HG02610 (cell line): Measurements from ENCODE around the gene JAKMIP1.

Source experiments
- ATAC-seq: cut with Tn5 transposase; IDR thresholded peaks from one replicate; pipeline ENCODE4 v1.9.1; 2021; ENCODE audit warnings: mild to moderate bottlenecking, moderate library complexity; ENCODE audit not compliant: unreplicated experiment

Gene JAKMIP1

GRCh38 chr4:6071191-6071958 lies 129.0 kb downstream of the JAKMIP1 start:
- no peak for ATAC-seq

GRCh38 chr4:6069845-6070709 lies 130.3 kb downstream of the JAKMIP1 start:
- ATAC-seq: no peak

- ATAC-seq: no peak
Observed at GRCh38 chr4:6068986-6069385, 131.4 kb downstream of the JAKMIP1 start.

- ATAC-seq: no peak
Observed at GRCh38 chr4:6065934-6066590, 134.3 kb downstream of the JAKMIP1 start.

GRCh38 chr4:6065166-6065565 lies 135.2 kb downstream of the JAKMIP1 start:
- no peak for ATAC-seq

- ATAC-seq: no peak
Observed at GRCh38 chr4:6064383-6064782, 136.0 kb downstream of the JAKMIP1 start.

- no peak for ATAC-seq
Observed at GRCh38 chr4:6063684-6064083, 136.7 kb downstream of the JAKMIP1 start.

GRCh38 chr4:6062133-6062532 lies 138.2 kb downstream of the JAKMIP1 start:
- no peak for ATAC-seq

GRCh38 chr4:6059375-6059805 lies 141.0 kb downstream of the JAKMIP1 start:
- no peak for ATAC-seq

- no peak for ATAC-seq
Observed at GRCh38 chr4:6058531-6059374, 141.6 kb downstream of the JAKMIP1 start.

- no peak for ATAC-seq
Observed at GRCh38 chr4:6056976-6057766, 143.2 kb downstream of the JAKMIP1 start.

GRCh38 chr4:6055436-6055835 lies 144.9 kb downstream of the JAKMIP1 start:
- no peak for ATAC-seq

GRCh38 chr4:6055030-6055429 lies 145.3 kb downstream of the JAKMIP1 start:
- ATAC-seq: no peak

GRCh38 chr4:6054162-6054922 lies 146.0 kb downstream of the JAKMIP1 start:
- ATAC-seq: no peak

GRCh38 chr4:6052679-6053078 lies 147.7 kb downstream of the JAKMIP1 start:
- ATAC-seq: no peak

GRCh38 chr4:6050551-6050950 lies 149.8 kb downstream of the JAKMIP1 start:
- no peak for ATAC-seq

- ATAC-seq: no peak
Observed at GRCh38 chr4:6049985-6050384, 150.4 kb downstream of the JAKMIP1 start.

- no peak for ATAC-seq
Observed at GRCh38 chr4:6049278-6049677, 151.1 kb downstream of the JAKMIP1 start.

- ATAC-seq: no peak
Observed at GRCh38 chr4:6048537-6048936, 151.8 kb downstream of the JAKMIP1 start.
